Mesothelial cell of epicardium (in vitro differentiated cells): Measurements from ENCODE around the gene DNM1L. TPM values are rescaled to one million over a fixed set of nuclear protein-coding genes. Genes with fewer than 3 reads are reported as not detected.

ENCODE experiments used
- DNase-seq, 2 experiments: peaks; one replicate each; pipeline ENCODE4 v3.0.0; 2021; ENCODE audit warnings: low spot score in 2 of 2; ENCODE audit not compliant: unreplicated experiment in 2 of 2
- H3K27ac Mint-ChIP-seq: 2 replicates; pipeline ENCODE4 v1.8.0; 2021; ENCODE audit warnings: mixed read lengths
- H3K27me3 Mint-ChIP-seq: 2 replicates; pipeline ENCODE4 v1.8.0; 2021; ENCODE audit warnings: low read depth, mixed read lengths
- H3K36me3 Mint-ChIP-seq: 2 replicates; pipeline ENCODE4 v1.8.0; 2021; ENCODE audit warnings: mixed read lengths
- H3K4me1 Mint-ChIP-seq: 2 replicates; pipeline ENCODE4 v1.8.0; 2021; ENCODE audit warnings: mixed read lengths
- H3K4me3 Mint-ChIP-seq: 2 replicates; pipeline ENCODE4 v1.8.0; 2021; ENCODE audit warnings: mild to moderate bottlenecking, moderate library complexity, mixed read lengths
- H3K9me3 Mint-ChIP-seq: 2 replicates; pipeline ENCODE4 v1.8.0; 2021; ENCODE audit warnings: mixed read lengths
- CTCF ChIP-seq: fragments of 200-600 bp; sonication (generic); IDR thresholded peaks from one replicate; pipeline ENCODE4 v1.5.0; 2021; ENCODE audit warnings: antibody characterized with exemption; ENCODE audit not compliant: unreplicated experiment
- total RNA-seq: library from RNA; stranded (reverse); gene quantifications from 3 replicates; pipeline ENCODE4 v1.2.1, GENCODE V29; 2021

The DNM1L gene
- total RNA-seq, 1 donor from 2014 or later, result 86.9 TPM

- no peaks in the 10 kb centered on the region for H3K9me3 Mint-ChIP-seq
- H3K27ac Mint-ChIP-seq, result no peak overlapping the region
- H3K27me3 Mint-ChIP-seq, result no peaks in the 10 kb centered on the region
- no peak overlapping the region for H3K4me3 Mint-ChIP-seq
- H3K36me3 Mint-ChIP-seq, result peaks cover 35% of the 10 kb centered on the region
- no peak for DNase-seq
- H3K4me1 Mint-ChIP-seq, result no peaks in the 10 kb centered on the region
- TF ChIP-seq CTCF, result no peak
These were observed 47.2 kb downstream of the DNM1L start for GRCh38 chr12:32726286-32726685.

GRCh38 chr12:32727237-32727636 lies 48.1 kb downstream of the DNM1L start:
- DNase-seq, result no peak
- H3K27ac Mint-ChIP-seq, result no peak overlapping the region
- no peak overlapping the region for H3K4me3 Mint-ChIP-seq
- H3K27me3 Mint-ChIP-seq, result no peaks in the 10 kb centered on the region
- no peaks in the 10 kb centered on the region for H3K4me1 Mint-ChIP-seq
- no peaks in the 10 kb centered on the region for H3K9me3 Mint-ChIP-seq
- peaks cover 37% of the 10 kb centered on the region for H3K36me3 Mint-ChIP-seq
- no peak for TF ChIP-seq CTCF

- no peaks in the 10 kb centered on the region for H3K4me1 Mint-ChIP-seq
- peak overlapping the region; percentile 21 for H3K27ac Mint-ChIP-seq
- no peak for DNase-seq
- peaks cover 29% of the 10 kb centered on the region for H3K36me3 Mint-ChIP-seq
- no peak overlapping the region for H3K4me3 Mint-ChIP-seq
- H3K9me3 Mint-ChIP-seq, result no peaks in the 10 kb centered on the region
- no peak for TF ChIP-seq CTCF
- no peaks in the 10 kb centered on the region for H3K27me3 Mint-ChIP-seq
These were observed 55.9 kb downstream of the DNM1L start for GRCh38 chr12:32734952-32735351.

GRCh38 chr12:32736445-32736844 lies 57.3 kb downstream of the DNM1L start:
- H3K9me3 Mint-ChIP-seq, result no peaks in the 10 kb centered on the region
- TF ChIP-seq CTCF, result no peak
- peaks cover 29% of the 10 kb centered on the region for H3K36me3 Mint-ChIP-seq
- DNase-seq, result no peak
- no peaks in the 10 kb centered on the region for H3K27me3 Mint-ChIP-seq
- H3K4me3 Mint-ChIP-seq, result no peak overlapping the region
- no peaks in the 10 kb centered on the region for H3K4me1 Mint-ChIP-seq
- H3K27ac Mint-ChIP-seq, result no peak overlapping the region

GRCh38 chr12:32737715-32738114 lies 58.6 kb downstream of the DNM1L start:
- Mint-ChIP-seq H3K4me1 (no peaks in the 10 kb centered on the region), H3K36me3 (peaks cover 33% of the 10 kb centered on the region), H3K27ac (no peak overlapping the region), H3K27me3 (no peaks in the 10 kb centered on the region), H3K4me3 (no peak overlapping the region), H3K9me3 (no peaks in the 10 kb centered on the region)
- TF ChIP-seq CTCF, result no peak
- DNase-seq, result no peak

- Mint-ChIP-seq H3K4me1 (no peaks in the 10 kb centered on the region), H3K4me3 (no peak overlapping the region), H3K9me3 (no peaks in the 10 kb centered on the region), H3K27me3 (no peaks in the 10 kb centered on the region), H3K27ac (no peak overlapping the region), H3K36me3 (peaks cover 38% of the 10 kb centered on the region)
- DNase-seq, result no peak
- TF ChIP-seq CTCF, result no peak
These were observed 60.2 kb downstream of the DNM1L start for GRCh38 chr12:32739279-32739678.
